H1 (cell line): ENCODE measurements around the gene MAP7. TPM values are rescaled to one million over a fixed set of nuclear protein-coding genes. Genes with fewer than 3 reads are reported as not detected.

ENCODE experiments used
- CEBPB ChIP-seq: IDR thresholded peaks from 2 replicates; pipeline ENCODE4 v1.6.1; 2012; ENCODE audit warnings: low read depth, low read length
- CHD1 ChIP-seq: IDR thresholded peaks from 2 replicates; pipeline ENCODE4 v1.6.1; 2012; ENCODE audit warnings: low read depth, low read length, improper control_type of control experiment
- SP4 ChIP-seq: IDR thresholded peaks from 2 replicates; pipeline ENCODE4 v1.6.1; 2012; ENCODE audit warnings: low read length, inconsistent platforms
- SUZ12 ChIP-seq: fragments of 200-600 bp; sonication (generic); IDR thresholded peaks from 2 replicates; pipeline ENCODE4 v1.6.1; 2012; ENCODE audit warnings: mild to moderate bottlenecking, inconsistent platforms, low read length, moderate library complexity, mixed read lengths
- TAF7 ChIP-seq: optimal IDR thresholded peaks from 2 replicates; pipeline ENCODE3; 2011; ENCODE audit warnings: low read depth, mild to moderate bottlenecking, inconsistent platforms, low read length, moderate library complexity, borderline replicate concordance
- TBP ChIP-seq: IDR thresholded peaks from 2 replicates; pipeline ENCODE4 v1.6.1; 2011; ENCODE audit warnings: low read depth, low read length, improper control_type of control experiment
- polyA plus RNA-seq, 7 experiments: library from polyadenylated mRNA; depleted of rRNA in 3 of 7; stranded (reverse) in 5 of 7; unstranded in 2 of 7; fragments of >200 nt in 5 of 7; fragments of 200-250 nt in 2 of 7; gene quantifications; 1 replicate in 5 of 7; 2 replicates in 1 of 7; 4 replicates in 1 of 7; pipeline versions ENCODE4 v1.2.1 to v1.2.3, GENCODE V29; 2011 to 2013; ENCODE audit warnings: missing spikeins in 2 of 7, mixed read lengths in 2 of 7
- total RNA-seq: library from RNA; stranded (reverse); fragmentation: NEBNext Ultra II Directional; extraction: Animal tissue kit (Norgen Biotek cat#: 25700); gene quantifications from 2 replicates; pipeline ENCODE4 v1.2.1, GENCODE V29; 2021
- TF ChIP-seq, protein P1 (sequence below): fragments of 300-600 bp; sonication (generic); IDR thresholded peaks from 2 replicates; pipeline ENCODE4 v1.7.1; 2012; ENCODE audit warnings: low read length, moderate library complexity, mild to moderate bottlenecking, inconsistent platforms; ENCODE audit not compliant: insufficient replicate concordance

MAP7 gene
- total and polyA plus RNA-seq, 2 of the 8 experiments (the other 6 are each of a cell fraction or from before 2014, with no cell fraction given): 13.5 to 66.9 TPM

DNA sequence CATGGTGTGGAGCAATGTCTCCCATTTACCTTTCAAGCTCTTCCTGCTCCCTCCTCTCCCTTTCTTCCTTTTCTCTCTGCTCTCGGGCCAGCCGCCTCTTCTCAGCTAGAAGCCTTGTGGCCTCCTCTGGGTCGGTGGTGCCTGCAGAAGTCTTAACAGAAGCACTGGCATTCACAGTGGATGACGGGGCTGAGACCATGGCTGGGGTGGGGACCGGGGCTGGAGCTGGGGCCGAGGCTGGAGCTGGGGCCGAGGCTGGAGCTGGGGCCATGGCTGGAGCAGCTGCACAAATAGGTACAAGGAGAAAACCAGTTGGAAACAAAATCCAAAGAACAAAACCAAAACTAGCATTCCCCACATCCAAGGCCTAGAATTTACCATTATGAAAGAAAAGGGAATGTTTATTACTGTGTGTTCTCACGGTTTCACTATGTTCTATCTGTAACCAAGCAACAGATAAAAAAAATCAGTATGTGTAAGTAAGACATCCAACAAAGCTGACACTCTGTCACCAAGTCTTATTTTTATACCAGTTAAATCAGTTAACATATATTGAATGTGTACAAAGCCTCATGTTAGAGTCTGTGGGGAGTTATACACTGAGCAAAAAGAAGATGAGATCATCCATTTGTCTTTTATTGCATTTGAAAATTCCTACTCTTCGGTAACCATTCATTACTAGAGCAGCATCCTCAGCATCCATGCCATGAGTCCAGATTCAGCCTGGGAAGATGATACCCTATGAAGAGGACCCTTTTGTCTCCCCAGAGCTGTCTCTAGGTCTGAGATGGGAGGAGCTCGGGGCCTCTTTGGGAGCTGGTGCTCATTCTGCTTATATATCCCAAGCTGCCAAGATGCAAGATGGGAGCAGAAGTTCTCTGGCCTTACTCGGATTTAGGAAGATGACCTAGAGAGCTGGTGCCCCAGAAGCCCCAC is 187.5 kb downstream of the MAP7 start (continued):
- TF ChIP-seq TAF7 (no peak), CEBPB (no peak), CHD1 (no peak), SP4 (no peak), SUZ12 (no peak), TBP (no peak)
- TF ChIP-seq, protein P1, sequence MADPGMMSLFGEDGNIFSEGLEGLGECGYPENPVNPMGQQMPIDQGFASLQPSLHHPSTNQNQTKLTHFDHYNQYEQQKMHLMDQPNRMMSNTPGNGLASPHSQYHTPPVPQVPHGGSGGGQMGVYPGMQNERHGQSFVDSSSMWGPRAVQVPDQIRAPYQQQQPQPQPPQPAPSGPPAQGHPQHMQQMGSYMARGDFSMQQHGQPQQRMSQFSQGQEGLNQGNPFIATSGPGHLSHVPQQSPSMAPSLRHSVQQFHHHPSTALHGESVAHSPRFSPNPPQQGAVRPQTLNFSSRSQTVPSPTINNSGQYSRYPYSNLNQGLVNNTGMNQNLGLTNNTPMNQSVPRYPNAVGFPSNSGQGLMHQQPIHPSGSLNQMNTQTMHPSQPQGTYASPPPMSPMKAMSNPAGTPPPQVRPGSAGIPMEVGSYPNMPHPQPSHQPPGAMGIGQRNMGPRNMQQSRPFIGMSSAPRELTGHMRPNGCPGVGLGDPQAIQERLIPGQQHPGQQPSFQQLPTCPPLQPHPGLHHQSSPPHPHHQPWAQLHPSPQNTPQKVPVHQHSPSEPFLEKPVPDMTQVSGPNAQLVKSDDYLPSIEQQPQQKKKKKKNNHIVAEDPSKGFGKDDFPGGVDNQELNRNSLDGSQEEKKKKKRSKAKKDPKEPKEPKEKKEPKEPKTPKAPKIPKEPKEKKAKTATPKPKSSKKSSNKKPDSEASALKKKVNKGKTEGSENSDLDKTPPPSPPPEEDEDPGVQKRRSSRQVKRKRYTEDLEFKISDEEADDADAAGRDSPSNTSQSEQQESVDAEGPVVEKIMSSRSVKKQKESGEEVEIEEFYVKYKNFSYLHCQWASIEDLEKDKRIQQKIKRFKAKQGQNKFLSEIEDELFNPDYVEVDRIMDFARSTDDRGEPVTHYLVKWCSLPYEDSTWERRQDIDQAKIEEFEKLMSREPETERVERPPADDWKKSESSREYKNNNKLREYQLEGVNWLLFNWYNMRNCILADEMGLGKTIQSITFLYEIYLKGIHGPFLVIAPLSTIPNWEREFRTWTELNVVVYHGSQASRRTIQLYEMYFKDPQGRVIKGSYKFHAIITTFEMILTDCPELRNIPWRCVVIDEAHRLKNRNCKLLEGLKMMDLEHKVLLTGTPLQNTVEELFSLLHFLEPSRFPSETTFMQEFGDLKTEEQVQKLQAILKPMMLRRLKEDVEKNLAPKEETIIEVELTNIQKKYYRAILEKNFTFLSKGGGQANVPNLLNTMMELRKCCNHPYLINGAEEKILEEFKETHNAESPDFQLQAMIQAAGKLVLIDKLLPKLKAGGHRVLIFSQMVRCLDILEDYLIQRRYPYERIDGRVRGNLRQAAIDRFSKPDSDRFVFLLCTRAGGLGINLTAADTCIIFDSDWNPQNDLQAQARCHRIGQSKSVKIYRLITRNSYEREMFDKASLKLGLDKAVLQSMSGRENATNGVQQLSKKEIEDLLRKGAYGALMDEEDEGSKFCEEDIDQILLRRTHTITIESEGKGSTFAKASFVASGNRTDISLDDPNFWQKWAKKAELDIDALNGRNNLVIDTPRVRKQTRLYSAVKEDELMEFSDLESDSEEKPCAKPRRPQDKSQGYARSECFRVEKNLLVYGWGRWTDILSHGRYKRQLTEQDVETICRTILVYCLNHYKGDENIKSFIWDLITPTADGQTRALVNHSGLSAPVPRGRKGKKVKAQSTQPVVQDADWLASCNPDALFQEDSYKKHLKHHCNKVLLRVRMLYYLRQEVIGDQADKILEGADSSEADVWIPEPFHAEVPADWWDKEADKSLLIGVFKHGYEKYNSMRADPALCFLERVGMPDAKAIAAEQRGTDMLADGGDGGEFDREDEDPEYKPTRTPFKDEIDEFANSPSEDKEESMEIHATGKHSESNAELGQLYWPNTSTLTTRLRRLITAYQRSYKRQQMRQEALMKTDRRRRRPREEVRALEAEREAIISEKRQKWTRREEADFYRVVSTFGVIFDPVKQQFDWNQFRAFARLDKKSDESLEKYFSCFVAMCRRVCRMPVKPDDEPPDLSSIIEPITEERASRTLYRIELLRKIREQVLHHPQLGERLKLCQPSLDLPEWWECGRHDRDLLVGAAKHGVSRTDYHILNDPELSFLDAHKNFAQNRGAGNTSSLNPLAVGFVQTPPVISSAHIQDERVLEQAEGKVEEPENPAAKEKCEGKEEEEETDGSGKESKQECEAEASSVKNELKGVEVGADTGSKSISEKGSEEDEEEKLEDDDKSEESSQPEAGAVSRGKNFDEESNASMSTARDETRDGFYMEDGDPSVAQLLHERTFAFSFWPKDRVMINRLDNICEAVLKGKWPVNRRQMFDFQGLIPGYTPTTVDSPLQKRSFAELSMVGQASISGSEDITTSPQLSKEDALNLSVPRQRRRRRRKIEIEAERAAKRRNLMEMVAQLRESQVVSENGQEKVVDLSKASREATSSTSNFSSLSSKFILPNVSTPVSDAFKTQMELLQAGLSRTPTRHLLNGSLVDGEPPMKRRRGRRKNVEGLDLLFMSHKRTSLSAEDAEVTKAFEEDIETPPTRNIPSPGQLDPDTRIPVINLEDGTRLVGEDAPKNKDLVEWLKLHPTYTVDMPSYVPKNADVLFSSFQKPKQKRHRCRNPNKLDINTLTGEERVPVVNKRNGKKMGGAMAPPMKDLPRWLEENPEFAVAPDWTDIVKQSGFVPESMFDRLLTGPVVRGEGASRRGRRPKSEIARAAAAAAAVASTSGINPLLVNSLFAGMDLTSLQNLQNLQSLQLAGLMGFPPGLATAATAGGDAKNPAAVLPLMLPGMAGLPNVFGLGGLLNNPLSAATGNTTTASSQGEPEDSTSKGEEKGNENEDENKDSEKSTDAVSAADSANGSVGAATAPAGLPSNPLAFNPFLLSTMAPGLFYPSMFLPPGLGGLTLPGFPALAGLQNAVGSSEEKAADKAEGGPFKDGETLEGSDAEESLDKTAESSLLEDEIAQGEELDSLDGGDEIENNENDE: no peak
